Midbrain (tissue), 1 donor: ENCODE measurements around the gene NME5.
"Not testable (repeated sequence)": the region's sequence is repeated elsewhere in the genome, so short reads cannot be mapped to it uniquely, and the experiment has no call there.

Experiments
- DNase-seq: peaks from one replicate; lab custom pipeline; 2025; lab: John Stamatoyannopoulos, UW

NME5 gene, protein sequence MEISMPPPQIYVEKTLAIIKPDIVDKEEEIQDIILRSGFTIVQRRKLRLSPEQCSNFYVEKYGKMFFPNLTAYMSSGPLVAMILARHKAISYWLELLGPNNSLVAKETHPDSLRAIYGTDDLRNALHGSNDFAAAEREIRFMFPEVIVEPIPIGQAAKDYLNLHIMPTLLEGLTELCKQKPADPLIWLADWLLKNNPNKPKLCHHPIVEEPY

DNA sequence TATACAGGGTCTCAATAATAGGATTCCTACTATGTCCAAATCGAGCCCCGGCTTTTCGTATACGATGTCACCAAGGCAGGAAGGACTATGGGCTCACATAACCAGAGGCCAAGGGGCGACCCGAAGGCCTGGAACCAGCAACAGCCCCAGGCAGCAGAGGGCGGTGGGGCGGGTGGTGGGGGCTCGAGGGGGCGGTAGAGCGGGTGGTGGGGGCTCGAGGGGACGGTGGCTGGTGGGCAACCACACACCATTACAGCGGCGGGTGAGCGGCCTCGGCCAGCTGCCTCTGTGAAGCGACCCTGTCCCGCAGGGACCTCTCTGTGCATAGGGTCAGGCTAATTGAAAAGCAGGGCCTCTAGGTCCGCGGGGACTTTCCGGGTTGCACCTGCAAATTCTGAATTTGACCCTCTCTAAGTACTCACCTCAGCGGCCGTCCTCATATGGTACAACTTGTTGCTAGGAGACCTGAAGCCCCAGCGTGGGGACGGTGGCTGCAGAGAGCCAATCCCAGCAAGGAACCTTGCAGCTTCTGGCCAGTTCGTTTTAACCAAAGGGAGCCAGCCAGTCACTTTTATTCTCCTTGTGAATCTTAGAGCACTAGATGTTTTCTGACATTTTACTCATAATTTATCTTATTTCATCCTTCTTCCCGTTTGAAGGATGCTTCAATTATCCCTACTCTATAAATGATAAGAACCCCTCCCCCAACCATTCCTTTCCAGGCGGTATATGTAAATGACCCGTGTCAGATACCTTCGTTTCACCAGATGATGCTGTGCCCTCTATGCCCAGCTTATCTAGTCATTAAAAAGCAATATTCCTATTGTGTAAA, at the start of gene NME5:
Gene NME5 (minus strand): TSS at position 480 of the 832 bp plus-strand sequence. CDS start 648 bp downstream, outside the sequence.
- DNase-seq, result peak; percentile 81

DNA sequence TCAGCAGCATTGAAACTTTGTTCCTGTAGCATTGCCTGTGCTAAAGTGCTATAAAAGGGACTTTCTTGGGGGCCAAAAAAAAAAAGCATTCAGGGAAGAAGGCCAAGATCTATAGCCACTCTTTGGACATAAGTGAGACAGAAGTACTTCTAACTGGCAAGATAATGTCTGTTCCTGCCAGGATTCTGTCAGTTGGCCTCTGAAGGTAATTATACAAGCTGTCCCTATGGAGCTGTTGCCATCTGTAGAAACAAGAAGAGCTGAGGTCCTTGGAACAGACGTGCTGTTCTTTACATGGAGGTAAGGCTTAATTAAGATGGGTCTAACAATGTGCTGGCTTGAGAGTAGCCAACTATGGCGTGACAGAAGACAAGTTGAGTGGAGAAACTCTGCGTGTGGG, 49.4 kb upstream of the NME5 start:
- DNase-seq, result no peak

DNA sequence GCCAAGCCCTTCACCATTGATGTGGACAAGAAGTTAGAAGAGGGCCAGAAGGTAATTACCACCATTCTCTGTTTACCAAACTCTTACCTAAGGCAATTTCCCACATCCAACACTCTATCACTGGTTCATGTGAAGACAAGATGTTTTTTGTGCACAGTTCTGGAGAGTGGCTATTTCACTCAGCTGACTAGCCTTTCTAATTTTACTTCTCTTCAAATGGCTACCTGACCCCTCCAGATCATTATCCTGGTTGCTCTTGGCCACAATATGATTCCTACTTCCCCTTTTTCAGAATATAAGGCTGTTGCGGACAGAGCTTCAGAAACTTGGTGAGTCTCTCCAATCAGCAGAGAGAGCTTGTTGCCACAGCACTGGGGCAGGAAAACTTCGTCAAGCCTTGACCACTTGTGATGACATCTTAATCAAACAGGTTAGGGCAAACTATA, 46.8 kb upstream of the NME5 start:
- no peak for DNase-seq

DNA sequence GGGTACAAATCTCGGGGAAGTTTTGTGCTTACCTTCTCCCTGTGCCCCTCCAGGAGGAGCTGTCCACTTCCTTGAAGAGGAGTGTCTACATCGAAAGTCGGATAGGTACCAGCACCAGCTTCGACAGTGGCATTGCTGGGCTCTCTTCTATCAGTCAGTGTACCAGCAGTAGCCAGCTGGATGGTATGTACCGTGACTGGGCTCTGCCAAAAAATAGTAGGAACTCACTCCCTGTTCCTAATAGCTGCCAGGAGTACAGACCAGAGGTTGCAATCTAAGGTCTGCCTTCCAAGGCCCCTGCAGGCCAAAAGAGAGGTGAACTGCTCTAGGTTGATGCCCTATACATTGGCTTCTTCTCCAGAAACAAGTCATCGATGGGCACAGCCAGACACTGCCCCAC, 43.6 kb upstream of the NME5 start:
- DNase-seq, result no peak

DNA sequence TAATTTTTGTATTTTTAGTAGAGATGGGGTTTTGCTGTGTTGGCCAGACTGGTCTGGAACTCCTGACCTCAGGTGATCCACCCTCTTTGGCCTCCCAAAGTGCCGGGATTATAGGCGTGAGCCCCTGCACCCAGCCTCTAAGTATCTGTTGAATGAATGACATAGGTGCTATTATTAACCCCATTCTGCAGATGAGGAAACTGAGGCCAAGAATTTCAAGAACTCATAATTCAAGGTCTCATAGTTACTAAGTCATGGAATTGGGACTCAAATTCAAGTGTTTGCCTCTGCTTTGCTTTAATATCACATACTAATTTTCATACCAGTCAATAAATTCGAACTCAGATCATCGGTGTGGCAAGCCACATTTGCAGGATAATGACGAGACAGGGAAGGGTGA, 41.6 kb upstream of the NME5 start:
- no peak for DNase-seq

DNA sequence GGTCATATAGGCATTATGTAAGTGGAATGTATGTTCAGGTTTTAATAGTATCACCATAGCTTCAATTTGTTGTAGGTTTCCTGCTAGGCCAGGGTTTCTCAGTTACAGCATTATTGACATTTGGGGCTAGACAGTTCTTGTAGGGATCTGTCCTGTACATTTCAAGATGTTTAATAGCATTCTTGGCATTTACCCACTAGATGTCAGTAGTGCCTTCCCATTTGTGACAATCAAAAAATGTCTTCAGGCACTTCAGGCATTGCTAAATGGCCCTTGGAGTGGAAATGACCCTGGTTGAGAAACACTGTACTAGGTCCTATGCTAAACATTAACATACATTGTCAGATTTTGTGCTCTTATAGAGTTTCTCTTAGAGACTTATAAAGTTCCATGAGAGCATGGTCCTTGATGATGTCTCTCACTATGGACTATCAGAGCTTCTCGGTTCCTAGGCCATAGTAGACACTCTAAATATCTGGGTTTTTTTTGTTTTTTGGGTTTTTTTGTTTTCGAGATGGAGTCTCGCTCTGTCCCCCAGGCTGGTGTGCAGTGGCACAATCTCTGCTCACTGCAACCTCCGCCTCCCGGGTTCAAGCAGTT, 41.1 kb upstream of the NME5 start:
- peak; percentile 27 for DNase-seq

DNA sequence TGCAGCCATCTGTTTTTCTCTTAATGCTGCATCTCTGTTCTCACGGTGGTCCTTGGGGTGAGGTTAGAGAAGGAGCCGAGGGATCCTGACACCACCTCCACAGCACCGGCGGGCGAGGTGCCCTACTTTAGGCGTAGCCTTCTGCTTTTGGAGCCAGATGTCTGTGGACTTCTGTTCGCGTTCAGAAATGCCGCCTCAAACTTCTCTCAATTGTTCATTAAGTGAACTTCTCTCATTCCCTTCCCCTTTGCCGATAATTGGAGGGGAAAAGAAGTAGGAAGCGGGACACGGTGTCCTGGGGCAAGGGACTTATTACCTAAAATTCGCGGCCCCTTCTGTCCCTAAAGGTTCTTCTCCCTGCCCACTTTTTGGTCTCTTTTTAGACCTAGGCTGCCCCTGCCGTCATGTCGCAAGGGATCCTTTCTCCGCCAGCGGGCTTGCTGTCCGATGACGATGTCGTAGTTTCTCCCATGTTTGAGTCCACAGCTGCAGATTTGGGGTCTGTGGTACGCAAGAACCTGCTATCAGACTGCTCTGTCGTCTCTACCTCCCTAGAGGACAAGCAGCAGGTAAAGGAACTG, 40.1 kb upstream of the NME5 start:
- no peak for DNase-seq

DNA sequence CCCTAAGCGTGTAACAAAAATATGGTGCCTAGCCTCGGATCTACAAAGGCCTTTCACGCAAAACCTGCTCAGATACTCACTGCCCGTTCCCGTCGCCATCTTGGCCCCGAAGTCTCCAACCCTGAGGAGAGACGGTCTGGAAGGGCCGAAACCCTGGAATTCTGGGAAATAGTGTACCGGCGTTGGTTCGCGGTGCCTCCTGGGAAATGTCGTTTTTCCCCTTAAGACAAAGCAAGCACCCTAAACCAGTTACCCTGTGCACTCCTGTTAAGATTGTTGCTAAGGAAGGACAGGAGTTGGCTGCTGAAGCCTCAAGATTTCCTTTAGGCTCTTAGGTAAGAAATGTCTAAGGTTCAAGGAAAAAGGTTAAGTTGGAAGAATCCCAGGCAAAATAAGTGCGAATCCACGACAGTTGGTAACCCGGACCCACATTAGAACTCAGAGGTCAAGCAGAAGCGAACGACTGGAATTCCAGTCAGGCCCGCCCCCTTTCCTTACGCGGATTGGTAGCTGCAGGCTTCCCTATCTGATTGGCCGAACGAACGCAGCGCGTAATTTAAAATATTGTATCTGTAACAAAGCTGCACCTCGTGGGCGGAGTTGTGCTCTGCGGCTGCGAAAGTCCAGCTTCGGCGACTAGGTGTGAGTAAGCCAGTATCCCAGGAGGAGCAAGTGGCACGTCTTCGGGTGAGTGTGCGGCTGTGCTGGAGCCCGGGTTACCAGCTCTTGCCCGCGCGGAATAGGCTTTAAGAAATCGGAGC, 39.5 kb upstream of the NME5 start, which contains the start of the genes BRD8 and KIF20A:
Gene BRD8 (minus strand): TSS at position 115 of the 761 bp plus-strand sequence. CDS start 16 bp downstream, at position 99.
Gene KIF20A (plus strand): TSS at position 597 of the 761 bp plus-strand sequence. CDS start 569 bp downstream, outside the sequence.
- peak; percentile 97 for DNase-seq

DNA sequence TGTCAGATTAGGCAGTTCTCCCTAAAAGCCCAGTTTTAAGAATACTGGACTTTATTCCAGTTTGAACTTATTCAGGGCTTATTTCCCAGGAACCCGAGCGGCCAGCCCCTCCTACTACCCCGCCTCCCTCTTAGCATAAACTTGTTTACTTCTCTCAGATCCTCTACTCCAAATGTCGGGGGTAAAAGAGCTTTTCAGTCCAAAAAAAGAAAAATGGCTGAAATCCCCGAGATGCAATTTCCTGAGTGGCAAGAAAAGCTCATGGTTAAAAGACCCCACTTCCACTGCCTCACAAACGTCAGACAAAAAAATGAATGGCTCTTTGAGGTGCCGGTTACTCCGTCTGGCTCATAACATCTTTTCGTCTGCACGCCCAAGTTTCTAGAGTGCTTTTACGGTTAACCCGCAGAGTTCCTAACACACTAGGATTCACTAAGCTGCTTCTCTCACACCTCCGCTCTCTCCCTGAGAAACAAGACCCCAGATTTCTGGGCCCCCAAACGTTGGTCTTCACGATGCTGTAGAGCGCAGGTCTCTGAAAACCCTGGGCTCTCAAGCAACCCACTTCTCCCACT, 38.8 kb upstream of the NME5 start:
- peak; percentile 42 for DNase-seq

DNA sequence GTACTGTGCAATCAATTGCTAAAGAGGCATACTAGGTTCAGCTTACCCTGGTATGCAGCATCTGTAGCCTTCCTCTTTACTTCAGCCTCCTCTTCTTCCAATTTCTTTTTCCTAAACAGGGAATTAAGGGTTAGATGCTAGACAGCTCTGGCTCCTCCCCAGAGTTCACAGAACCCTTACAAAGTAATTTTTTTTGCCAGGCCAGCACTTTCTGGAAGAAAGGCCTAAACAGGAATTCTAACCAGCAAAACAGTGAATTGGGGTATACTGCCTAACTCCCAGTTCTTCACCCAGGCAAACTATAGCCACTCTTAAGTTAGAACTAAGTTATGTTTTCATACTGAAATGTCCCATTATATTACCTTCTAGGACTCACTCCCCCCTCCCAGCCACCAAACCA, 31.1 kb upstream of the NME5 start:
- DNase-seq, result no peak

DNA sequence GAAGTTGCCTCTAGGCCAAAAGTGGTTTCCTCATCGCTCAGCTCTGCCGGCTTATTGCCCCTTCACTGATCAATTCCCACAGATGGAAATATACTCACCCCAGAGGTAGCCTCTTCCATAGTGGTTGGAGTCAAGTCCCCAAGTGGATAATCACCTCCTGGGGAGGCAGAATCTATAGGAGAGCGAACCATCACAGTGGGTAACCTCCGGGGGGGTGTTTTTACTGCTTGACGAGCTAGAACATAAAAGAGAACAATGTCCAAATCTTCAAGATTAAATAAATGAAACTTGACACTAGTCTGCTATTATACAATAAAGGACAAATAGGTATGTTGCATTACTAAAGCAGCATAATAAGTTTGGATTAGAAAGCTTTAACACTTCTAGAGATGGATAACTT, 29.9 kb upstream of the NME5 start:
- DNase-seq, result no peak

DNA sequence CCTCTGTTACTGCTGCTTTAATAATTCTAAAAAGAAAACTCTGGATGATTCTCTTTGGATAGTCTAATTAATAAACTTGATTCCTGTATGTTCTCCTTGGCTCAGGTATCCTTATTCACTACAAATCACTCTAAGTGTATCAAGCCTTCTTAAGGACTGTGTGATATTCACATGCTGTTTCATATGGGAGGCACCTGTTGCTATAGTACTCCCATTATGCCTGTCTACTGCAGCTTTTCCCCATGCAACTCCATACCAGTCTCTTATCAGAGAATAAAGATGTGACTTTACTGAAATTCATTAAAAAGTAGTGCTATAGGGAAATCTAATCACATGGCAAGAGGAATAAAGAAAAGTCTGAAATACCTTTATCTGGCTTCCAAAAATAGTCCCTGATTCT, 24.5 kb upstream of the NME5 start:
- no peak for DNase-seq

DNA sequence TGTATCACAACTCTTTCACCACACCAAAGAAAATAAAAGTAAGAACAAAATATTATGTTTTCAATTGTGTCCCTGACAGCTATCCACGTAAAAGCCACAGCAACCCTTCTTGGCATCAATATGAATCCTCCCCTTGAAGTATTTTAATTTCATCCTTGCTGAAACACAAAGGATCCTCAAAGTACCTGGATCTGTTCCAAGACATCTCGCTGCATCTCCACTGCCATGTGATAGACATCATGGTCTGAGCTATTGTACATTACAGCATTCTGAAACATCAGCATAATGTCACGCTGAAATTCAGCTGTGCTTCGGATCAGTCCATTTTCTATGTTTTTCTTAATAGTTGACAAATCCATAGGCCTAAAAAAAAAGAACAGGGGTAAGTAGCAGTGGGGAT, 21.5 kb upstream of the NME5 start:
- DNase-seq, result no peak

DNA sequence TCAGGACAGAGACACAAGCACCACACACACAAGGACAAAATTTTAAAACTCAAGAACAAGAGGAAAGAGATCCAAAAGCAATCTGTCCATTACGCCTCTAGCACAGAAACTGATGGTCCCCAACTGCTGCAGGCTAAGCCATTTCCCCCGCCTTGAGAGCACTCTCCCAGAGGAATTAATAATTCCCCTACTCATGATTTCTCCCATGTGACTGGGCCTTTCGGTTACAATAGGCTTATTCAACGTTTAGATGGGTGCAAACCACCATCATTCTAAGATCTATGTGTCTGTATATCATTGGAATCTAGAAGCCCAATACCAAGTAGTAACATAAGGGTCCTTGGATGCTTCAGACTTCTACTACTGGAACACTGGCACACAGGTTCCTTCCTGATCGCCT, 20.4 kb upstream of the NME5 start:
- peak; percentile 44 for DNase-seq

DNA sequence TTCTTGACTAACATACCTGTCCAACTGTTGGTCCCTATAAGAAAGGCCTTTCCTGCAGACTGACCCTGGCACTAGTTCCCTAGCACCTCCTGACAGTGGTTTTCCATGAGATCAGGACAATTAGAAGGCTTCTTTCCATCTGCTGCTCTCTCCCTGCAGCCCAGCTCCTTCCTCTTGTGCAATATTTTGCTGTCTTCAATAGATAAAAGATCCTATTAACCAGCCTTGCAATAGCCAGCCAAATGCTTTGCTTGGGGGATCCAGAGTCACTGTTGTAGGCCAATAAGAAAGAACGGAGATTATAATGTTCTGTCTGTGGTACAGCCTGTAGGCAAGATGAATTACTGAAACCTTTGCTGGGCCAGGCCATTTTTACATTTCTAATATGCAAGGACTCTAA, 18.4 kb upstream of the NME5 start:
- DNase-seq, result no peak

DNA sequence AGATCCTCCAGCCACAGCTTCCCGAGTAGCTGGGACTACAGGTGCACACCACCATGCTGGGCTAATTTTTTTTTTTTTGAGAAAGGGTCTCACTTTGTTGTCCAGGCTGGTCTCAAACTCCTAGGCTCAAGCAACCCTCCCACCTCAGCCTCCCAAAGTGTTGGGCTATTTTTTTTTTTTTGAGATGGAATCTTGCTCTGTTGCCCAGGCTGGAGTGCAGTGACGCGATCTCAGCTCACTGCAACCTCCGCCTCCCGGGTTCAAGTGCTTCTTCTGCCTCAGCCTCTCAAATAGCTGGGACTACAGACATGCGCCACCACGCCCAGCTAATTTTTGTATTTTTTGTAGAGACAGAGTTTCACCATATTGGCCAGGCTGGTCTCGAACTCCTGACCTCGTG, 16.7 kb upstream of the NME5 start:
- DNase-seq, result not testable (repeated sequence)

DNA sequence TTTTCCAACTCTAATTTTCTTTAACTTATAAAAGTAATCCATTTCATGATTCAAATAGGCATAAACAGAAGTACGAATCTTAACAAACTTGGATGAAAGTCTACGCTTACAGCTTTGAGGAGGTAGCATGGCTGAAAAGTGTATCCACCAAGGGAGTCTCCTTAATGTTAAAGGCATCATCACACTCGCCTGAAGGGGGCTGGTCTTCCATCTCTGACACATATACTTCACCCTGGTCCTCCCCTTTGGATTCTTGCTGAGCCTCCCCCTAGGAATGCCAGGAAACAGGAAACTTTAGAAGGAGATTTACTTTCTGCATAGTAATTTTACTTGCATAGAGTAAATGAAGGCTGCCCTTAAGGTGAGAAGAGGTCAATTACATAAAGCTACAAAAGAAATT, 10.3 kb upstream of the NME5 start:
- no peak for DNase-seq

DNA sequence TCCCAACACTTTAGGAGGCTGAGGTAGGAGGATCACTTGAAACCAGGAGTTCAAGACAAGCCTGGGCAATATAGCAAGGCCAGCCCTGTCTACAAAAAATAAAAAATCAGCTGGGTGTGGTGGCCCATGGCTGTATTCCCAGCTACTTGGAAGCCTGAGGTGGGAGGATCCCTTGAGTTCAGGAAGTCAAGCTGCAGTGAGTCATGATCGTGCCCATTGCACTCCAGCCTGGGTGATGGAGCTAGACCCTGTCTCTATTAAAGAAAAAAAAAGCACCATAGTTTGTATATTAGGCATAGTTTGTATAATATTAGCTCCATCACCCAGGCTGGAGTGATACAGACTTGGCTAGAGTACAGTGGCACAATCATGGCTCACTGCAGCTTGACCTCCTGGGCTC, 9.6 kb upstream of the NME5 start:
- DNase-seq, result no peak

DNA sequence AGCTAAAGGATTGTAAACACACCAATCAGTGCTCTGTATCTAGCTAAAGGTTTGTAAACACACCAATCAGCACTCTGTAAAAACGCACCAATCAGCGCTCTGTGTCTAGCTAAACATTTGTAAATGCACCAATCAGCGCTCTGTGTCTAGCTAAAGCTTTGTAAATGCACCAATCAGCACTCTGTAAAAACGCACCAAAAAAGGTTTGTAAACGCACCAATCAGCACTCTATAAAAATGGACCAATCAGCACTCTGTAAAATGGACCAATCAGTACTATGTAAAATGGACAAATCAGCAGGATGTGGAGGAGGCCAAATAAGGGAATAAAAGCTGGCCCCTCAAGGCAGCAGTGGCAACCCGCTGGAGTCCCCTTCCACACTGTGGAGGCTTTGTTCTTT, 4.3 kb upstream of the NME5 start:
- not testable (repeated sequence) for DNase-seq

DNA sequence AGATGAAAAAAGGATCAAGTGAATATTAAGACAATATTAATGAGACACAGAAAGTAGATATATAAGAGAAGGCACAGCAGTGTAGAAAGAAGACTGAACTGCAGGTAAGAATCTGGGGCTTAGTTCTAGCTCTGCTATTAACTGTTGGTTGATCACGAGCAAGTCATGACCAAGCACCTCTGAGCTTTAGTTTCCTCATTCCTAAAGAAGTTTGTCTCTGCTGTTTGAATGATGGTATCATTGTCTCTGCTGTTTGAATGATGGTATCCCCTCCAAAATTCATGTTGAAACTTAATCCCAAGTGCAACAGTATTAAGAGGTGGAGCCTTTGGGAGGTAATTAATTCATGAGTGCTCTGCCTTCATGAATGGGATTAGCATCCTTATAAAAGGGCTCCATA, 2.5 kb upstream of the NME5 start:
- no peak for DNase-seq

DNA sequence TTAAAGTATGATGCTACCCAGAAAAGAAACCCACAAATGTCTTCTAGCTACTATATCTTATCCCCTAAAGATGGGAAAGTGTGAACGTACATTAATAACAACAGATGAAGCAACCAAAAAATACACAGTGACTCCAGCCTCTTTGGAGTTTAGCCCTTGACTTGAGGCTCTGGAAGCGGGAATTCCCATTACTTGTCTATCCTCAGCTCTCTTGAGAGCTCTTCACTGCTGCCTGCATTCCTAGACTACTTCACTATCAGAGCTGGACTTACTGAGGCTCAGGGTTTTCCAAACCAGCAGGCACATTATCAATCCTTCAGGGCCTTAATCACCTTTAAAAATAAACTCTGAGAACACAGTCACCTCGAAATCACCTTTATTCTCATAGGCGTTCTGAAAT, 1.0 kb upstream of the NME5 start:
- DNase-seq, result no peak

DNA sequence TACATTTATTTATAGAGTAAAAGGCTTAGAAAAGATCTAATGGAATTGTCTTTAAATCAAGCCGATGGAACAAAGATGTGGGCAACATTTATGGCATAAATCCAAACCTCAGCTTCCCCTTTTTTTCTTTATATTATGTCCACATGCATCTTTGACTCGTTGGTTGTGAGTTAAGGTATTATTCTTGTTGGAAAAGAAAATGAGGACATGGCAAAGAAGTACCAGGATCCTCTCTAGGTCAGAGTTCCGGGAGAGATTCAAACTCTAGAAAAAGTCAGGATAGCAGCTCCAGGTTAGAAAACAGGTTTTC, 508 bp upstream of the NME5 start:
- DNase-seq, result no peak
